GM21367 (cell line): ENCODE data around the gene TRAPPC2B.
"Not testable (repeated sequence)": the region's sequence is repeated elsewhere in the genome, so short reads cannot be mapped to it uniquely, and the experiment has no call there.

Experiments
- ATAC-seq: cut with Tn5 transposase; IDR thresholded peaks from one replicate; pipeline ENCODE4 v1.9.1; 2021; ENCODE audit not compliant: unreplicated experiment

Gene TRAPPC2B

GRCh38 chr19:57374179-57374578 lies 10.8 kb downstream of the TRAPPC2B start:
- ATAC-seq = no peak

GRCh38 chr19:57374647-57375046 lies 11.3 kb downstream of the TRAPPC2B start:
- ATAC-seq = not testable (repeated sequence)

GRCh38 chr19:57376151-57376550 lies 12.8 kb downstream of the TRAPPC2B start:
- ATAC-seq = no peak

GRCh38 chr19:57377498-57378146 lies 14.3 kb downstream of the TRAPPC2B start:
- ATAC-seq = no peak

- ATAC-seq = no peak
Observed at GRCh38 chr19:57380923-57381322, 17.6 kb downstream of the TRAPPC2B start.

- ATAC-seq = no peak
Observed at GRCh38 chr19:57382806-57383488, 19.6 kb downstream of the TRAPPC2B start.

- ATAC-seq = no peak
Observed at GRCh38 chr19:57389194-57389729, 25.9 kb downstream of the TRAPPC2B start.

GRCh38 chr19:57389730-57390598 lies 26.6 kb downstream of the TRAPPC2B start, which contains the start of gene ZNF548:
ZNF548 (plus strand) TSS chr19:57389854; CDS start chr19:57390100, 246 bp downstream.
- peak; percentile 95 for ATAC-seq

- no peak for ATAC-seq
Observed at GRCh38 chr19:57395710-57396109, 32.4 kb downstream of the TRAPPC2B start.

GRCh38 chr19:57398868-57399267 lies 35.5 kb downstream of the TRAPPC2B start:
- no peak for ATAC-seq

- ATAC-seq = no peak
Observed at GRCh38 chr19:57403737-57404563, 40.6 kb downstream of the TRAPPC2B start.

GRCh38 chr19:57406516-57407123 lies 43.3 kb downstream of the TRAPPC2B start:
- no peak for ATAC-seq

GRCh38 chr19:57410877-57411671 lies 47.7 kb downstream of the TRAPPC2B start, which contains the start of gene ZNF17:
ZNF17 (plus strand) TSS chr19:57411161; CDS start chr19:57413616, 2,455 bp downstream.
- peak; percentile 95 for ATAC-seq
